ENCODE measurements around the gene KRT75.

GRCh38 chr12:52442600-52443061, 8.5 kb upstream of the KRT75 start:
- TF ChIP-seq CTCF (conservative IDR thresholded peaks at IDR 0.05) (no peak; the same call in 1 of the 2 replicates), EZH2 (IDR thresholded peaks at IDR 0.05; ENCODE audit: low read depth) (no peak)

All from PC-9 (cell line).